MCF 10A (cell line): ENCODE measurements around the gene TTC4. TPM values are rescaled to one million over a fixed set of nuclear protein-coding genes. Genes with fewer than 3 reads are reported as not detected.

Experiments used
- BruUV-seq: library from RNA; stranded (reverse); fragments of 400-500 nt; replicated peaks from 2 replicates; lab custom pipeline; 2021; lab: Mats Ljungman, UMichigan
- CTCF ChIA-PET: fragments of 300-600 bp; sonication (Branson Sonifier 250); formaldehyde crosslinking; extraction: SDS; loops from one replicate; lab custom pipeline; 2021; ENCODE audit warnings: antibody characterized with exemption, inconsistent platforms; lab: Yijun Ruan, JAX
- POLR2A ChIA-PET: fragments of 300-600, 350-650 bp; sonication (Branson Sonifier 250); formaldehyde crosslinking; extraction: SDS; loops from one replicate; lab custom pipeline; 2020; ENCODE audit warnings: antibody characterized with exemption, inconsistent platforms; lab: Yijun Ruan, JAX
- DNase-seq: peaks from one replicate; pipeline ENCODE4 v3.0.0-alpha.2; 2018; ENCODE audit not compliant: unreplicated experiment
- H3K27ac Mint-ChIP-seq: one replicate; pipeline ENCODE4 v1.8.0; 2022; ENCODE audit warnings: mild to moderate bottlenecking, low read depth, mixed read lengths; ENCODE audit not compliant: unreplicated experiment
- H3K27me3 Mint-ChIP-seq: one replicate; pipeline ENCODE4 v1.8.0; 2022; ENCODE audit warnings: mixed read lengths; ENCODE audit not compliant: insufficient read depth, unreplicated experiment
- H3K36me3 Mint-ChIP-seq: one replicate; pipeline ENCODE4 v1.8.0; 2022; ENCODE audit warnings: mild to moderate bottlenecking, moderate library complexity, mixed read lengths; ENCODE audit not compliant: insufficient read depth, unreplicated experiment
- H3K4me1 Mint-ChIP-seq: one replicate; pipeline ENCODE4 v1.8.0; 2022; ENCODE audit warnings: mixed read lengths; ENCODE audit not compliant: insufficient read depth, unreplicated experiment
- H3K4me3 Mint-ChIP-seq: one replicate; pipeline ENCODE4 v1.8.0; 2022; ENCODE audit warnings: mild to moderate bottlenecking, moderate library complexity, mixed read lengths; ENCODE audit not compliant: unreplicated experiment
- H3K9me3 Mint-ChIP-seq: one replicate; pipeline ENCODE4 v1.8.0; 2022; ENCODE audit warnings: mixed read lengths; ENCODE audit not compliant: unreplicated experiment
- CTCF ChIP-seq: fragments of 200-600 bp; IDR thresholded peaks from one replicate; pipeline ENCODE4 v1.8.0; 2022; ENCODE audit warnings: antibody characterized with exemption, mild to moderate bottlenecking; ENCODE audit not compliant: unreplicated experiment
- intact Hi-C: fragments of 100-400 bp; cut with micrococcal nuclease; formaldehyde crosslinking; loops from 2 replicates; pipeline ENCODE4 v1.14.1; 2022
- total RNA-seq: library from RNA; stranded (reverse); gene quantifications from 2 replicates; pipeline ENCODE4 v1.2.3, GENCODE V29; 2022

TTC4 gene
- total RNA-seq, 1 experiment from 2014 or later: 25.0 TPM

DNA sequence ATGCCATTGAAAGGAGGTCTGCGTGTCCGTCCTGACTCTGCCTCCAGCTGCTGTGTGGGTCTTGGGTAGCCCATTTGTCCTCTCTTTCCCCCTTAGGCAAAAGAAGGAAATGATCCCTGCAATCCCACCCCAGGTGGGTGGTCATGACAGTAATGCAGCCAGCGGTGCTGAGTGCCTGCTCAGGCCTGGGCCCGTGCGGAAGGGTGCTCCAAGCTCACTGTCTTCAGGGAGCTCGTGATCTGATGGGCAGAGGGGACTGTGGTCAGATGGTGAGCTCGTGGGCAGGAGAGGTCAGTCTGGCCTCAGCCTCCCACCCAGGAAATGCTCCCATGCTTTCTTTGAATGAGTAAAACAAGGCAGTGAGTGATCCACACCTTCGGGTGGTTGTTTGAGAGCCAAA, 35.3 kb upstream of the TTC4 start:
- BruUV-seq: no TSS peak
- no peaks in the 10 kb centered on the region for H3K36me3 Mint-ChIP-seq
- POLR2A ChIA-PET: no interaction called here
- CTCF ChIA-PET: interaction anchor here (1.7 kb wide), 1 partner anchor 129 kb away, joined by 5 read pairs; no protein-coding TSS in a partner anchor
- intact Hi-C loops: no loop called here
- H3K27me3 Mint-ChIP-seq: peaks cover 32% of the 10 kb centered on the region
- H3K27ac Mint-ChIP-seq: no peak overlapping the region
- DNase-seq: no peak
- H3K4me3 Mint-ChIP-seq: no peak overlapping the region
- no peaks in the 10 kb centered on the region for H3K4me1 Mint-ChIP-seq
- no peaks in the 10 kb centered on the region for H3K9me3 Mint-ChIP-seq
- no peak for TF ChIP-seq CTCF

DNA sequence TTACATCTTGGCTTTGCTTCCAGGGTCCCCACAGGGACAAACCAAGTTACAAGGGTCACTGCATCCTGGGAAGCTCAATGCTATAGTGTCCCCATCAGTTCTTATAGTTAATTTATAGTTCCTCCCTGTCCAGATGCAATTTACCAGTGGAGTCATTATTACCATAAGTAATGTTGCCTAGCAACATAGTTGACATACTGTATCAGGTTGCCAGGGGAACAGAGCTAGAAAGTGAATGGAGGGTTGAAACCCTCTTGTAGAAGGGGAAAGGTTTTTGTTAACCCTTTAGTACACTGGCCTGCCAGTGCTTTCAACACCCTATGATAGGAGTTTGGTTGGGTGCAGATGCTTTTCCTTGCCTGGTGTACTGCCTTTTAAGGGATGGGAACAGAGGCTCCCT, 34.3 kb upstream of the TTC4 start:
- Mint-ChIP-seq H3K27me3 (peaks cover 32% of the 10 kb centered on the region), H3K27ac (no peak overlapping the region), H3K4me1 (no peaks in the 10 kb centered on the region), H3K9me3 (no peaks in the 10 kb centered on the region), H3K4me3 (no peak overlapping the region), H3K36me3 (no peaks in the 10 kb centered on the region)
- intact Hi-C loops: no loop called here
- no TSS peak for BruUV-seq
- no peak for TF ChIP-seq CTCF
- POLR2A ChIA-PET: no interaction called here
- CTCF ChIA-PET: interaction anchor here (1.1 to 1.7 kb wide), 2 partner anchors 9 to 128 kb away, joined by 5 read pairs; no protein-coding TSS in a partner anchor
- no peak for DNase-seq

DNA sequence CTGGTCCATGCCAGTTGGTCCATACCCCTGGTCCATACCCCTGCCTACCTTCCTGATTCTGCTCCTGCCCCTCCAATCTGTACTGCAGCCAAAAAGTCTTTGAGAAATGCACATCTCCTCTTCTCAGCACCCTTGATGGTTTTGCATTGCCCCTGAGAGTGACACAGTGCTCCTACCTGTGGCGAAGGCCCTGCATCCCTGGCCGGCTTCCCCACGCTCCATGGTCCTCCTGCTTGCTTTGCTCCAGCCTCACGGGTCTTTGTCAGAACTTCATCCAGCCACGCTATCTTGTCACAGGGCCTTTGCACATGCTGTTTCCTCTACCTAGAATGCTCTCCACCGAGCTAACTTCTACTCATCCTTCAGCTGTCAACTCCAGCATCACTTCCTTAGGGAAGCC, 32.2 kb upstream of the TTC4 start:
- TF ChIP-seq CTCF: no peak
- Mint-ChIP-seq H3K4me1 (no peaks in the 10 kb centered on the region), H3K27me3 (peaks cover 18% of the 10 kb centered on the region), H3K36me3 (no peaks in the 10 kb centered on the region), H3K27ac (no peak overlapping the region), H3K9me3 (no peaks in the 10 kb centered on the region), H3K4me3 (no peak overlapping the region)
- DNase-seq: no peak
- ChIA-PET POLR2A (no interaction called here), CTCF (interaction anchor here (1.7 kb wide), 1 partner anchor 118 kb away, joined by 4 read pairs; the partner anchor contains the start of gene TTC22)
- BruUV-seq: no TSS peak
- intact Hi-C loops: no loop called here

DNA sequence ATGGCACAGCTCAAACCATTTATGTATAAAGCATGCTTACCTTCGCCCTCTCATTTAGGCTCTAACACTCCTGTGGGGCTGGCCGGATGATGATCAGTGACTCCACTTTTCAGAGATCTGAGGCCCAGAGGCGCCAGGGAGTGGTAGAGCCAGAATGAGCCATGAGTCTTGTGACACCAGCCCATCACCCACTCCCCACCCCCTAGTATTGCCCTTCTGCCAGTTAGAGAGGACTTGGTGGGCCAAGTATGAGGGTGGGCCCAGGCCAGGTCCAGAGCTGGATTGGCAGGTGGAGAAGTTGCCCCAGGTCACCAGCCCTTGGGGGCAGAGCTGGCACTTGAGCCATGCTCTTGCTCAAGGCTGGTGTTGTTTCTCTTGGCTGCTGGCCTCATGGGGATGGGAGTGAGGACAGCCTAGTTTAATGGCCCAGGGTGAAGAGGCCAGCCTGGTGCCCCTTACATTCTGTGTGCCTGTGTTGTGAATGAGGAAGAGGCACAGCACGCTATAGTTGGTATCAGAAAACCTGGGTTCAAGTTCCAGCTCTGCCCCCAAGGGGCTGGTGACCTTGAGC, 30.2 kb upstream of the TTC4 start:
- H3K4me1 Mint-ChIP-seq: no peaks in the 10 kb centered on the region
- BruUV-seq: no TSS peak
- no peaks in the 10 kb centered on the region for H3K36me3 Mint-ChIP-seq
- H3K27ac Mint-ChIP-seq: no peak overlapping the region
- H3K9me3 Mint-ChIP-seq: no peaks in the 10 kb centered on the region
- CTCF ChIA-PET: interaction anchor here (0.6 to 0.8 kb wide), 3 partner anchors 10 to 296 kb away, joined by 3 to 6 read pairs (median 3); no protein-coding TSS in a partner anchor
- intact Hi-C loops: no loop called here
- TF ChIP-seq CTCF: no peak
- no peaks in the 10 kb centered on the region for H3K27me3 Mint-ChIP-seq
- no peak overlapping the region for H3K4me3 Mint-ChIP-seq
- POLR2A ChIA-PET: no interaction called here
- DNase-seq: no peak
